MM.1S (cell line): ENCODE data around the gene AVP.
A peak's percentile ranks its signal among the peaks of the same experiment; 100 is the strongest.

Experiments used
- DNase-seq: peaks from one replicate; pipeline ENCODE4 v3.0.0-alpha.2; 2015
- H2AFZ ChIP-seq: fragments of 300-600 bp; sonication (generic); 2 replicates; pipeline ENCODE4 v1.6.0; 2016; ENCODE audit warnings: antibody characterized with exemption, low read length
- H3F3A ChIP-seq: fragments of 300-600 bp; sonication (generic); 2 replicates; pipeline ENCODE4 v1.6.1; 2016; ENCODE audit warnings: mild to moderate bottlenecking, antibody characterized with exemption, low read length, moderate library complexity, mixed read lengths; ENCODE audit not compliant: insufficient read depth
- H3K27ac ChIP-seq: fragments of 300-600 bp; sonication (generic); 2 replicates; pipeline ENCODE4 v1.5.1; 2016; ENCODE audit warnings: mild to moderate bottlenecking, low read length
- H3K27me3 ChIP-seq: fragments of 300-600 bp; sonication (generic); replicated peaks from 2 replicates; pipeline ENCODE4 v1.6.0; 2016; ENCODE audit warnings: low read length; ENCODE audit not compliant: insufficient read depth
- H3K36me3 ChIP-seq: fragments of 300-600 bp; sonication (generic); replicated peaks from 2 replicates; pipeline ENCODE4 v1.6.1; 2016; ENCODE audit warnings: mild to moderate bottlenecking, low read length, mixed read lengths; ENCODE audit not compliant: insufficient read depth
- H3K4me1 ChIP-seq: fragments of 300-600 bp; sonication (generic); 2 replicates; pipeline ENCODE4 v1.6.1; 2016; ENCODE audit warnings: low read length, mixed read lengths
- H3K4me2 ChIP-seq: fragments of 300-600 bp; sonication (generic); 2 replicates; pipeline ENCODE4 v1.6.0; 2016; ENCODE audit warnings: low read depth, low read length
- H3K4me3 ChIP-seq: fragments of 300-600 bp; sonication (generic); 2 replicates; pipeline ENCODE4 v1.5.1; 2016; ENCODE audit warnings: low read length, mixed read lengths
- H3K79me2 ChIP-seq: fragments of 300-600 bp; sonication (generic); 2 replicates; pipeline ENCODE4 v1.6.1; 2016; ENCODE audit warnings: mixed run types, low read length, mixed read lengths
- H3K9ac ChIP-seq: fragments of 300-600 bp; sonication (generic); 2 replicates; pipeline ENCODE4 v1.6.1; 2016; ENCODE audit warnings: low read length, mixed read lengths
- H3K9me2 ChIP-seq: fragments of 300-600 bp; sonication (generic); replicated peaks from 2 replicates; pipeline ENCODE4 v1.6.1; 2016; ENCODE audit warnings: mild to moderate bottlenecking, low read length, mixed read lengths; ENCODE audit not compliant: insufficient read depth
- H3K9me3 ChIP-seq: fragments of 300-600 bp; sonication (generic); replicated peaks from 2 replicates; pipeline ENCODE4 v1.6.1; 2016; ENCODE audit warnings: mild to moderate bottlenecking, low read length, mixed read lengths; ENCODE audit not compliant: insufficient read depth
- H4K20me1 ChIP-seq: fragments of 300-600 bp; sonication (generic); 2 replicates; pipeline ENCODE4 v1.6.1; 2016; ENCODE audit warnings: mild to moderate bottlenecking, low read length, moderate library complexity, mixed read lengths; ENCODE audit not compliant: insufficient read depth
- EZH2 ChIP-seq: fragments of 300-600 bp; sonication (generic); optimal IDR thresholded peaks from 2 replicates; pipeline ENCODE3; 2017; ENCODE audit warnings: low read depth, mild to moderate bottlenecking, antibody characterized with exemption, low read length, mixed read lengths
- EZH2phosphoT487 ChIP-seq: fragments of 300-600 bp; sonication (generic); IDR thresholded peaks from 2 replicates; pipeline ENCODE4 v1.6.1; 2018; ENCODE audit warnings: antibody characterized with exemption, low read length
- TF ChIP-seq, protein P1 (sequence below): fragments of 300-600 bp; sonication (generic); IDR thresholded peaks from 2 replicates; pipeline ENCODE4 v1.5.1; 2016; ENCODE audit warnings: antibody characterized with exemption, low read length, mixed read lengths

The AVP gene

DNA sequence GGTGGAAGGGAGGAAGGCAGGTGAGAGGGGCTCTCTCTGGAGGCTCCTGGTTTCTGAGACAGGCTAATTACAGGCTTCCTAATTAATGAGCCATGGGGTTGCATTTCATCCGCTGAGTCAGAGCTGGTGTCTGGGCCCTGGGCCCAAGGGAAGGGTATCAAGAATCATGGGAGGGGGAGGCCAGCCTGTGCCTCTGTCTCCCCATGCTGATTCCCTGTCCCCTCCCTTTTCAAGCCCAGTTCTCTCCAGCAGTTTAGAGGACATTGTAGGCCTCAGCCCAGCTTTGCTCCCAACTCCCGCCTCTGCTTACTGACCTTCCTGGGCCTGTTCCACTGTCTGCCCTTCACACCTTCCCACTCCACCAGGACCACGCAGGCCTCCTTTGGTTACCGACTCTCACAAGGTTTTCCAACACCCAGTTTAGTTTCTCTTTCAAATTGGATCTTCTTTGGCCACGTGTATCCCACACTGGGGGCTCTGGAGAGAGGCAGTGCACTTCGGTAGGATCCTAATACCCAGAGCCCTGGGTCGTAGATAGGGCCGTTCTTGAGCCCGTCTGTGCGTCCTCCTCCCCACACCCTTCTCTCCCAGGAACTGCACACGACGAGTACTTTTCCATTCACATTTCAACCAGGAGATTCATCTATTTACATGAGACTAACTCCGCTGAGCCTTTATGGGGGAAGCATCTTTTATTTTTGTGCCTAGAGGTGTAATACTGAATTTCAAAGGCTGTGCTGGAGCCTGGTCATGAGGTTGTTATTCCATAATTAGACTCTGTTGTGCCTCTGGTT lies 18.2 kb upstream of the AVP start:
- H2AFZ ChIP-seq = no peak overlapping the region
- peaks cover 18% of the 10 kb centered on the region for H3F3A ChIP-seq
- no peaks in the 10 kb centered on the region for H3K27me3 ChIP-seq
- H3K9ac ChIP-seq = no peak overlapping the region
- H4K20me1 ChIP-seq = no peaks in the 10 kb centered on the region
- H3K27ac ChIP-seq = peak overlapping the region; percentile 22; the same call in 1 of the 2 replicates
- H3K79me2 ChIP-seq = no peaks in the 10 kb centered on the region
- no peaks in the 10 kb centered on the region for H3K36me3 ChIP-seq
- H3K9me3 ChIP-seq = no peaks in the 10 kb centered on the region
- H3K4me3 ChIP-seq = no peak overlapping the region
- DNase-seq = no peak
- H3K9me2 ChIP-seq = no peaks in the 10 kb centered on the region
- peaks cover 22% of the 10 kb centered on the region for H3K4me1 ChIP-seq
- TF ChIP-seq EZH2 (no peak), EZH2phosphoT487 (no peak)
- TF ChIP-seq, protein P1, sequence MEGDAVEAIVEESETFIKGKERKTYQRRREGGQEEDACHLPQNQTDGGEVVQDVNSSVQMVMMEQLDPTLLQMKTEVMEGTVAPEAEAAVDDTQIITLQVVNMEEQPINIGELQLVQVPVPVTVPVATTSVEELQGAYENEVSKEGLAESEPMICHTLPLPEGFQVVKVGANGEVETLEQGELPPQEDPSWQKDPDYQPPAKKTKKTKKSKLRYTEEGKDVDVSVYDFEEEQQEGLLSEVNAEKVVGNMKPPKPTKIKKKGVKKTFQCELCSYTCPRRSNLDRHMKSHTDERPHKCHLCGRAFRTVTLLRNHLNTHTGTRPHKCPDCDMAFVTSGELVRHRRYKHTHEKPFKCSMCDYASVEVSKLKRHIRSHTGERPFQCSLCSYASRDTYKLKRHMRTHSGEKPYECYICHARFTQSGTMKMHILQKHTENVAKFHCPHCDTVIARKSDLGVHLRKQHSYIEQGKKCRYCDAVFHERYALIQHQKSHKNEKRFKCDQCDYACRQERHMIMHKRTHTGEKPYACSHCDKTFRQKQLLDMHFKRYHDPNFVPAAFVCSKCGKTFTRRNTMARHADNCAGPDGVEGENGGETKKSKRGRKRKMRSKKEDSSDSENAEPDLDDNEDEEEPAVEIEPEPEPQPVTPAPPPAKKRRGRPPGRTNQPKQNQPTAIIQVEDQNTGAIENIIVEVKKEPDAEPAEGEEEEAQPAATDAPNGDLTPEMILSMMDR = no peak
- H3K4me2 ChIP-seq = peak overlapping the region; percentile 50

DNA sequence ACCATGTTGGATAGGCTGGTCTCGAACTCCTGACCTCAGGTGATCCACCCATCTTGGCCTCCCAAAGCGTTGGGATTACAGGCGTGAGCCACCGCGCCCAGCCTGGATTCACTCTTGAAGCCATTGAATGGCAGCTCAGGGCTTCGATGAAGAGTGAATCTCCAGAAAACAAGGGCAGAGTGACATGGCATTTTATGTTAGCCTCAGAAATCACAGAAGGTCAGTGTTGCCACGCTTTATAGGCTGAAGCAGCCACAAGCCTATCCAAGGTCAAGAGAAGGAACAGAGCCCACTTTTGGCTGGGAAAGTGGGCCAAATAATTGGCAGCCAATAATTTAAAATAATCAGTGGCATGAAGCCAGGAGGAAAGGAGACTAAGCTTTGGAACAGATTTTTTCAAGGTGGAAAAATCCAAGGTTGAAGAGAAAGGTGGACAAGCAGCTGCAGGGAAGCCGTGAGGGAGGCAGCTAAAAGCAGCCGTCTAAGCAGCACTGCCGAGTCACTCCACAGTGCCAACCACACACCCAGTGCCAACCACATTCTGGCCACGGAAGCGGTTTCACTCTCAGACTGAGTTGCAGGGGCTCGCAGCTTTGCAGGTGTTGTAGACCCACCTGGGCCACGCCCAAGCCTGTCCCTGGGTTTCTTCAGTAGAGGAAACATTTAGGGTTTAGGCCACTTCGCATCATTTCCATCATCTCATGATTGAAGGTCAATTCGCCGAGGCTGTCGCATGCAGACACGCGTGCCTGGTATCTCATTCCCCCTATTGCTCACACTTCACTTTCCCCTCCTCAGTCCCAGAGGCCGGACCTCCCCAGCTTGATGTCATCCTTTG lies 17.4 kb upstream of the AVP start:
- Histone ChIP-seq H3K9ac (no peak overlapping the region), H3F3A (peaks cover 18% of the 10 kb centered on the region), H3K36me3 (no peaks in the 10 kb centered on the region), H3K27me3 (no peaks in the 10 kb centered on the region), H3K79me2 (no peaks in the 10 kb centered on the region), H3K4me3 (no peak overlapping the region), H3K9me2 (no peaks in the 10 kb centered on the region), H3K4me2 (peak overlapping the region; percentile 50), H3K27ac (peak overlapping the region; percentile 53; the same call in 1 of the 2 replicates), H4K20me1 (no peaks in the 10 kb centered on the region), H2AFZ (no peak overlapping the region), H3K4me1 (peaks cover 22% of the 10 kb centered on the region), H3K9me3 (no peaks in the 10 kb centered on the region)
- TF ChIP-seq EZH2phosphoT487 (no peak), EZH2 (no peak)
- TF ChIP-seq, protein P1 = no peak
- DNase-seq = peak; percentile 96

DNA sequence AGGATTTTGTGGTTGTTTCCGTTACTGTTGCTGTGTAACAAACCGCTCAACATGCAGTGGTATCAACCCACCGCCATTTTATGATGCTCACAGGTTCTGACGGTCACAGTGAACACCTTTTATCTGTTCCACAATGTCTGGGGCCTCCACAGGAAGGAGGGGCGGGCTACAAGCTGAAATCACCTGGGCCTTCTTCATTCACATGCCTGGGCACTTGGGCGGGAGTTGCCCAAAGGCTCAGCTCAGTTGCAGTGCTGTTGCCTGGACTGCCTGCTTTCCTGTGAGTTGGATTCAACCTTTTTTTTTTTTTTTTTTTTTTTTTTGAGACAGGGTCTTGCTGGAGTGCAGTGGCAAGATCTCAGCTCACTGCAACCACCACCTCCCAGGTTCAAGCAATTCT lies 16.7 kb upstream of the AVP start:
- Histone ChIP-seq H3K27ac (no peak overlapping the region), H3K4me3 (no peak overlapping the region), H3K9ac (no peak overlapping the region), H3K4me1 (peaks cover 22% of the 10 kb centered on the region), H3K27me3 (no peaks in the 10 kb centered on the region), H2AFZ (no peak overlapping the region), H3K79me2 (no peaks in the 10 kb centered on the region), H3K9me2 (no peaks in the 10 kb centered on the region), H3K9me3 (no peaks in the 10 kb centered on the region), H3K36me3 (no peaks in the 10 kb centered on the region), H3K4me2 (peak overlapping the region; percentile 50; the same call in 1 of the 2 replicates), H3F3A (peaks cover 18% of the 10 kb centered on the region), H4K20me1 (no peaks in the 10 kb centered on the region)
- no peak for TF ChIP-seq EZH2phosphoT487
- no peak for TF ChIP-seq EZH2
- no peak for DNase-seq

DNA sequence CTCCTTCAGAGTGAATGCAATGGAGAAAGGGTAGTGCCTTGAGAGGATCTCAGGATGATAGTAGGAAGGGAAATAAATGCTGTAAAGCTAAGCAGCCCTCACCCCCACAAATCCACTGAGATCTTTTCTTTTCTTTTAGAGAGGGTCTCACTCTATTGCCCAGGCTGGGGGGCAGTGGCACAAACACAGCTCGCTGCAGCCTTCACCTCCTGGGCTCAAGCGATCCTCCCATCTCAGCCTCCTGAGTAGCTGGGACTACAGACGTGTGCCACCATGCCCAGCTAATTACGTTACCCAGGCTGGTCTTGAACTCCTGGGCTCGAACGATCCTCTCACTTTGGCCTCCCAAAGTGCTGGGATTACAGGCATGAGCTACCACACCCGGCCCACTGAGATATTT lies 16.0 kb upstream of the AVP start:
- no peak for TF ChIP-seq EZH2phosphoT487
- TF ChIP-seq EZH2 = no peak
- TF ChIP-seq, protein P1 = no peak
- Histone ChIP-seq H3K27me3 (no peaks in the 10 kb centered on the region), H3K4me2 (no peak overlapping the region), H3K36me3 (no peaks in the 10 kb centered on the region), H3F3A (peaks cover 18% of the 10 kb centered on the region), H3K9me2 (no peaks in the 10 kb centered on the region), H3K4me1 (peaks cover 22% of the 10 kb centered on the region), H3K27ac (no peak overlapping the region), H2AFZ (no peak overlapping the region), H3K9me3 (no peaks in the 10 kb centered on the region), H3K79me2 (no peaks in the 10 kb centered on the region), H4K20me1 (no peaks in the 10 kb centered on the region), H3K9ac (no peak overlapping the region), H3K4me3 (no peak overlapping the region)
- DNase-seq = no peak
